SK-N-SH treated with all-trans-retinoic acid at 6 μM for 48 hours (cell line): ENCODE data around the gene MPP1.
A peak's percentile ranks its signal among the peaks of the same experiment; 100 is the strongest.

ENCODE experiments used
- ATAC-seq: fragments of 200-7000 bp; cut with Tn5 transposase; 3 replicates; pipeline ENCODE4 v1.9.1; 2020; ENCODE audit warnings: mild to moderate bottlenecking, moderate library complexity
- ARNTL ChIP-seq: fragments of 450-650 bp; formaldehyde crosslinking; IDR thresholded peaks from 2 replicates; pipeline ENCODE4 v1.5.0; 2020; ENCODE audit warnings: low read depth, mild to moderate bottlenecking, moderate library complexity, borderline replicate concordance
- CREB5 ChIP-seq: fragments of 250-450 bp; sonication (Bioruptor Pico); IDR thresholded peaks from 2 replicates; pipeline ENCODE4 v1.5.1; 2020; ENCODE audit warnings: low read depth, mild to moderate bottlenecking, moderate library complexity
- CSDC2 ChIP-seq: fragments of 250-450 bp; sonication (Bioruptor Pico); IDR thresholded peaks from 2 replicates; pipeline ENCODE4 v1.5.0; 2020; ENCODE audit warnings: mild to moderate bottlenecking, moderate library complexity
- ESRRG ChIP-seq: fragments of 250-450 bp; sonication (Bioruptor Pico); IDR thresholded peaks from 2 replicates; pipeline ENCODE4 v1.6.1; 2021; ENCODE audit warnings: mild to moderate bottlenecking
- GLIS3 ChIP-seq: fragments of 250-450 bp; sonication (Bioruptor Pico); IDR thresholded peaks from 2 replicates; pipeline ENCODE4 v1.5.0; 2020; ENCODE audit warnings: mild to moderate bottlenecking, moderate library complexity
- ISL1 ChIP-seq: fragments of 250-450 bp; sonication (Bioruptor Pico); IDR thresholded peaks from 2 replicates; pipeline ENCODE4 v2.1.2; 2022; ENCODE audit warnings: mild to moderate bottlenecking, moderate library complexity
- RARB ChIP-seq: fragments of 250-450 bp; sonication (Bioruptor Pico); IDR thresholded peaks from 2 replicates; pipeline ENCODE4 v1.8.0; 2021; ENCODE audit warnings: mild to moderate bottlenecking, moderate library complexity
- SNAI2 ChIP-seq: fragments of 250-450 bp; sonication (Bioruptor Pico); IDR thresholded peaks from 2 replicates; pipeline ENCODE4 v1.5.0; 2020; ENCODE audit warnings: mild to moderate bottlenecking, moderate library complexity
- TCF4 ChIP-seq: fragments of 250-450 bp; sonication (Bioruptor Pico); IDR thresholded peaks from 2 replicates; pipeline ENCODE4 v1.8.0; 2021; ENCODE audit warnings: mild to moderate bottlenecking, moderate library complexity, borderline replicate concordance
- TOX ChIP-seq: fragments of 250-450 bp; sonication (Bioruptor Pico); IDR thresholded peaks from 2 replicates; pipeline ENCODE4 v1.8.0; 2021; ENCODE audit warnings: mild to moderate bottlenecking, moderate library complexity, borderline replicate concordance
- TSHZ2 ChIP-seq: fragments of 250-450 bp; sonication (Bioruptor Pico); IDR thresholded peaks from 2 replicates; pipeline ENCODE4 v1.5.0; 2020; ENCODE audit warnings: mild to moderate bottlenecking, moderate library complexity
- ZC3H10 ChIP-seq: fragments of 250-450 bp; sonication (Bioruptor Pico); IDR thresholded peaks from 2 replicates; pipeline ENCODE4 v1.5.1; 2021; ENCODE audit warnings: mild to moderate bottlenecking, moderate library complexity
- ZNF565 ChIP-seq: fragments of 450-650 bp; formaldehyde crosslinking; conservative IDR thresholded peaks from 2 replicates; pipeline ENCODE4 v1.5.0; 2020; ENCODE audit warnings: low read depth, mild to moderate bottlenecking, moderate library complexity
- ZNF70 ChIP-seq: fragments of 450-650 bp; formaldehyde crosslinking; IDR thresholded peaks from 2 replicates; pipeline ENCODE4 v1.5.0; 2020; ENCODE audit warnings: mild to moderate bottlenecking, moderate library complexity
- ZNF8 ChIP-seq: fragments of 450-650 bp; formaldehyde crosslinking; IDR thresholded peaks from 2 replicates; pipeline ENCODE4 v1.5.0; 2020; ENCODE audit warnings: mild to moderate bottlenecking, moderate library complexity
- TF ChIP-seq, protein P1 (sequence below): fragments of 250-450 bp; sonication (Bioruptor Pico); IDR thresholded peaks from 2 replicates; pipeline ENCODE4 v1.8.0; 2020; ENCODE audit warnings: mild to moderate bottlenecking, moderate library complexity, borderline replicate concordance
- TF ChIP-seq, protein P2 (sequence below): fragments of 250-450 bp; sonication (Bioruptor Pico); IDR thresholded peaks from 2 replicates; pipeline ENCODE4 v1.5.1; 2021; ENCODE audit warnings: mild to moderate bottlenecking, moderate library complexity

The MPP1 gene

DNA sequence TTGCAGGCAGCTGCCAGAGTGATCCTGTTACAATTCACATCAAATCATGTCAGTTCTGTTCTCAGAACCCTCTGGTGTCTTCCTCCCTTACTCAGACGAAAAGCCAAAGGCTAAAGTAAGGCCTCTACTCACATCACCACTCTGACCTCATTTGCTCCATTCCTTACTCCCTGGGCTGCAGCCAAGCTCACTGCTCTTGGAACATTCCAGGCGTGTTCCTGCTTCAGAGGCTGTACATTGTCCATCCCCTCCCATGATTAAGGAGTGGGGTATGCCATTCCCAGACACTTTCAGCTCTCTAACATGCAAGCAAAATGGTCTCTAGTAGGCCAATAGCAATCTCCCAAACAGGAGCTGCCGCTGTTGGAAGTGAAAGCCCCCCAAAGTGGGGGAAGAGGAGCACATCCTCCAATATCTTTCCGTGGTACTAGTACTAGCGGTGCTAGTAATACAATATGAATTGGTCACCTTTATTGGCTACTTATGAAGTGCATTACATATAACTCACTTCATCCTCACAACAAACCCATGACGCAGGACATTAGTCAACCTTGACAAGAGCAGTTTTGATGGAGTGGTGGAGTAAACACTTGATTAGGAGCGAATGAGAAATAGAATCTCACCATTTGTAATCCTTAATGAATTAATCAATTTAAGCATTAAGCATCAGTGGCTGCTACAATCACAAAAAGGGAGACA lies 69.4 kb downstream of the MPP1 start:
- TF ChIP-seq TSHZ2 (CRISPR knock-in tag): no peak
- TF ChIP-seq CSDC2 (CRISPR knock-in tag): 0 out of 2 replicates have a peak, but pooled peaks have one; percentile 35
- no peak for TF ChIP-seq ZNF70
- ATAC-seq: peak; percentile 84

- no peak for ATAC-seq
- TF ChIP-seq ZC3H10 (CRISPR knock-in tag) (no peak), ZNF8 (CRISPR knock-in tag) (no peak), SNAI2 (CRISPR knock-in tag) (no peak), ZNF70 (no peak), ZNF565 (CRISPR knock-in tag) (no peak)
- TF ChIP-seq, protein P1, sequence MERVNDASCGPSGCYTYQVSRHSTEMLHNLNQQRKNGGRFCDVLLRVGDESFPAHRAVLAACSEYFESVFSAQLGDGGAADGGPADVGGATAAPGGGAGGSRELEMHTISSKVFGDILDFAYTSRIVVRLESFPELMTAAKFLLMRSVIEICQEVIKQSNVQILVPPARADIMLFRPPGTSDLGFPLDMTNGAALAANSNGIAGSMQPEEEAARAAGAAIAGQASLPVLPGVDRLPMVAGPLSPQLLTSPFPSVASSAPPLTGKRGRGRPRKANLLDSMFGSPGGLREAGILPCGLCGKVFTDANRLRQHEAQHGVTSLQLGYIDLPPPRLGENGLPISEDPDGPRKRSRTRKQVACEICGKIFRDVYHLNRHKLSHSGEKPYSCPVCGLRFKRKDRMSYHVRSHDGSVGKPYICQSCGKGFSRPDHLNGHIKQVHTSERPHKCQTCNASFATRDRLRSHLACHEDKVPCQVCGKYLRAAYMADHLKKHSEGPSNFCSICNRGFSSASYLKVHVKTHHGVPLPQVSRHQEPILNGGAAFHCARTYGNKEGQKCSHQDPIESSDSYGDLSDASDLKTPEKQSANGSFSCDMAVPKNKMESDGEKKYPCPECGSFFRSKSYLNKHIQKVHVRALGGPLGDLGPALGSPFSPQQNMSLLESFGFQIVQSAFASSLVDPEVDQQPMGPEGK (CRISPR knock-in tag): no peak
- TF ChIP-seq, protein P2, sequence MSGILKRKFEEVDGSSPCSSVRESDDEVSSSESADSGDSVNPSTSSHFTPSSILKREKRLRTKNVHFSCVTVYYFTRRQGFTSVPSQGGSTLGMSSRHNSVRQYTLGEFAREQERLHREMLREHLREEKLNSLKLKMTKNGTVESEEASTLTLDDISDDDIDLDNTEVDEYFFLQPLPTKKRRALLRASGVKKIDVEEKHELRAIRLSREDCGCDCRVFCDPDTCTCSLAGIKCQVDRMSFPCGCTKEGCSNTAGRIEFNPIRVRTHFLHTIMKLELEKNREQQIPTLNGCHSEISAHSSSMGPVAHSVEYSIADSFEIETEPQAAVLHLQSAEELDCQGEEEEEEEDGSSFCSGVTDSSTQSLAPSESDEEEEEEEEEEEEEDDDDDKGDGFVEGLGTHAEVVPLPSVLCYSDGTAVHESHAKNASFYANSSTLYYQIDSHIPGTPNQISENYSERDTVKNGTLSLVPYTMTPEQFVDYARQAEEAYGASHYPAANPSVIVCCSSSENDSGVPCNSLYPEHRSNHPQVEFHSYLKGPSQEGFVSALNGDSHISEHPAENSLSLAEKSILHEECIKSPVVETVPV: no peak
Measured at GRCh38 chrX:154734061-154734781, 71.1 kb downstream of the MPP1 start.

- TF ChIP-seq GLIS3 (CRISPR knock-in tag): no peak
- no peak for TF ChIP-seq TSHZ2 (CRISPR knock-in tag)
- no peak for TF ChIP-seq CREB5 (CRISPR knock-in tag)
- no peak for TF ChIP-seq ZNF565 (CRISPR knock-in tag)
- TF ChIP-seq RARB (CRISPR knock-in tag): no peak
- no peak for TF ChIP-seq ESRRG (CRISPR knock-in tag)
- no peak for TF ChIP-seq ZNF8 (CRISPR knock-in tag)
- TF ChIP-seq ARNTL (CRISPR knock-in tag): no peak
- ATAC-seq: no peak
Measured at GRCh38 chrX:154733066-154733425, 72.2 kb downstream of the MPP1 start.

GRCh38 chrX:154732421-154733065 lies 72.7 kb downstream of the MPP1 start:
- no peak for TF ChIP-seq CREB5 (CRISPR knock-in tag)
- TF ChIP-seq TOX (CRISPR knock-in tag): no peak
- TF ChIP-seq TCF4 (CRISPR knock-in tag): no peak
- no peak for TF ChIP-seq GLIS3 (CRISPR knock-in tag)
- TF ChIP-seq ISL1 (CRISPR knock-in tag): no peak
- no peak for TF ChIP-seq ARNTL (CRISPR knock-in tag)
- TF ChIP-seq SNAI2 (CRISPR knock-in tag): no peak
- no peak for TF ChIP-seq TSHZ2 (CRISPR knock-in tag)
- TF ChIP-seq ZC3H10 (CRISPR knock-in tag): no peak
- TF ChIP-seq, all 23 proteins: peak for 0
- no peak for ATAC-seq
